ENCODE results near the gene DENND2C. TPM values are rescaled to one million over a fixed set of nuclear protein-coding genes. Genes with fewer than 3 reads are reported as not detected.

DENND2C gene
- total RNA-seq, 2 donors from 2014 or later, result 25.6 to 40.3 TPM

- Histone ChIP-seq H3K9ac (ENCODE audit: extremely low read depth, low read length, poor library complexity, severe bottlenecking) (no peak within 1 kb of the TSS), H3K4me1 (ENCODE audit: control insufficient read depth, insufficient read depth, low read length) (peaks cover 6% of the 10 kb centered on the region), H3K27me3 (ENCODE audit: control insufficient read depth, insufficient read depth, low read length, poor library complexity, severe bottlenecking) (peaks cover 8% of the 10 kb centered on the region), H3K36me3 (ENCODE audit: control insufficient read depth, insufficient read depth, low read length) (no peaks in the 10 kb centered on the region), H3K4me3 (ENCODE audit: low read length) (no peak within 1 kb of the TSS), H3K27ac (ENCODE audit: low read depth, low read length) (no peak within 1 kb of the TSS), H3K9me3 (ENCODE audit: control insufficient read depth, low read length) (no peaks in the 10 kb centered on the region)
- Mint-ChIP-seq H3K27me3 (ENCODE audit: insufficient read depth) (peaks cover 13% of the 10 kb centered on the region), H3K4me3 (no peak within 1 kb of the TSS), H3K36me3 (ENCODE audit: low read depth) (no peaks in the 10 kb centered on the region), H3K9me3 (no peaks in the 10 kb centered on the region), H3K4me1 (peaks cover 7% of the 10 kb centered on the region), H3K27ac (no peak within 1 kb of the TSS)
- no peak for TF ChIP-seq CTCF (conservative IDR thresholded peaks at IDR 0.05)
- 93 to 95% methylated on average over 2 to 6 of the region's 6 CpGs for WGBS, 2 experiments (ENCODE audit: insufficient coverage in 1 of 2, insufficient read length in 1 of 2)
- DNase-seq, result no peak
These were observed 25.7 kb upstream of the DENND2C start, which contains the start of gene AMPD1 for GRCh38 chr1:114695430-114696058. AMPD1 (minus strand) TSS chr1:114695546; CDS start chr1:114695471, 75 bp downstream.

- Histone ChIP-seq H3K27ac (ENCODE audit: low read depth, low read length) (no peak overlapping the region), H3K36me3 (ENCODE audit: control insufficient read depth, insufficient read depth, low read length) (no peaks in the 10 kb centered on the region), H3K27me3 (ENCODE audit: control insufficient read depth, insufficient read depth, low read length, poor library complexity, severe bottlenecking) (peaks cover 2% of the 10 kb centered on the region), H3K4me3 (ENCODE audit: low read length) (no peak overlapping the region), H3K4me1 (ENCODE audit: control insufficient read depth, insufficient read depth, low read length) (peaks cover 6% of the 10 kb centered on the region), H3K9me3 (ENCODE audit: control insufficient read depth, low read length) (no peaks in the 10 kb centered on the region), H3K9ac (ENCODE audit: extremely low read depth, low read length, poor library complexity, severe bottlenecking) (no peak overlapping the region)
- Mint-ChIP-seq H3K36me3 (ENCODE audit: low read depth) (no peaks in the 10 kb centered on the region), H3K27me3 (ENCODE audit: insufficient read depth) (peaks cover 12% of the 10 kb centered on the region), H3K27ac (no peak overlapping the region), H3K4me3 (no peak overlapping the region), H3K4me1 (peaks cover 7% of the 10 kb centered on the region), H3K9me3 (no peaks in the 10 kb centered on the region)
- TF ChIP-seq CTCF (conservative IDR thresholded peaks at IDR 0.05), result no peak
- DNase-seq, result no peak
- 89 to 95% methylated on average over 3 to 9 of the region's 9 CpGs for WGBS, 2 experiments (ENCODE audit: insufficient coverage in 1 of 2, insufficient read length in 1 of 2)
These were observed 24.9 kb upstream of the DENND2C start for GRCh38 chr1:114694540-114695310.

- Histone ChIP-seq H3K27ac (ENCODE audit: low read depth, low read length) (no peak overlapping the region), H3K9ac (ENCODE audit: extremely low read depth, low read length, poor library complexity, severe bottlenecking) (no peak overlapping the region), H3K9me3 (ENCODE audit: control insufficient read depth, low read length) (no peaks in the 10 kb centered on the region), H3K27me3 (ENCODE audit: control insufficient read depth, insufficient read depth, low read length, poor library complexity, severe bottlenecking) (peaks cover 15% of the 10 kb centered on the region), H3K4me3 (ENCODE audit: low read length) (no peak overlapping the region), H3K4me1 (ENCODE audit: control insufficient read depth, insufficient read depth, low read length) (peaks cover 6% of the 10 kb centered on the region), H3K36me3 (ENCODE audit: control insufficient read depth, insufficient read depth, low read length) (no peaks in the 10 kb centered on the region)
- Mint-ChIP-seq H3K27me3 (ENCODE audit: insufficient read depth) (peaks cover 25% of the 10 kb centered on the region), H3K27ac (no peak overlapping the region), H3K4me1 (peaks cover 7% of the 10 kb centered on the region), H3K4me3 (no peak overlapping the region), H3K36me3 (ENCODE audit: low read depth) (no peaks in the 10 kb centered on the region), H3K9me3 (no peaks in the 10 kb centered on the region)
- DNase-seq, result no peak
- no peak for TF ChIP-seq CTCF (conservative IDR thresholded peaks at IDR 0.05)
- WGBS, 2 experiments (ENCODE audit: insufficient coverage in 1 of 2, insufficient read length in 1 of 2), result 97% methylated on average over 3 of the region's 3 CpGs; no CpG with 5 or more reads in 1 of the 2 experiments
These were observed 23.1 kb upstream of the DENND2C start for GRCh38 chr1:114692947-114693346.

Measured in endodermal cell (in vitro differentiated cells).